Upper lobe of left lung (tissue), 6 donors: Measurements from ENCODE around the gene SMAD6. TPM values are rescaled to one million over a fixed set of nuclear protein-coding genes. Genes with fewer than 3 reads are reported as not detected.
A peak's percentile ranks its signal among the peaks of the same experiment; 100 is the strongest.

ENCODE experiments used
- ATAC-seq, 2 donors: fragments of 200-7000 bp; cut with Tn5 transposase; one replicate each; pipeline ENCODE4 v1.9.1; 2022; ENCODE audit warnings: mild to moderate bottlenecking in 2 of 2, moderate library complexity in 2 of 2; ENCODE audit not compliant: low FRiP score in 2 of 2
- DNase-seq, 2 donors: peaks; one replicate each; pipeline ENCODE4 v3.0.0-alpha.2; 2019 to 2020
- H3K27ac ChIP-seq, 4 donors: fragments of 200-600 bp; sonication (generic); one replicate each; pipeline ENCODE4 v1.5.1; 2016 to 2019
- H3K27me3 ChIP-seq, 4 donors: fragments of 200-600 bp; sonication (generic); one replicate each; pipeline ENCODE4 v1.5.1; 2017 to 2019
- H3K36me3 ChIP-seq, 4 donors: fragments of 200-600 bp; sonication (generic); one replicate each; pipeline ENCODE4 v1.5.1; 2016 to 2019
- H3K4me1 ChIP-seq, 4 donors: fragments of 200-600 bp; sonication (generic); one replicate each; pipeline ENCODE4 v1.5.1; 2018 to 2019
- H3K4me3 ChIP-seq, 4 donors: fragments of 200-600 bp; sonication (generic); one replicate each; pipeline ENCODE4 v1.5.1; 2017 to 2019; ENCODE audit warnings: mild to moderate bottlenecking in 2 of 4, moderate library complexity in 1 of 4
- H3K9me3 ChIP-seq, 4 donors: fragments of 200-600 bp; sonication (generic); one replicate each; pipeline ENCODE4 v1.5.1; 2018 to 2019
- EP300 ChIP-seq, 4 donors: sonication (generic); formaldehyde crosslinking; IDR thresholded peaks; one replicate each; pipeline ENCODE4 v1.5.1; 2017; ENCODE audit warnings: antibody characterized with exemption in 4 of 4, control low read depth in 2 of 4
- POLR2A ChIP-seq, 4 donors: fragments of 450-650 bp; IDR thresholded peaks; one replicate each; pipeline ENCODE4 v1.5.1; 2016 to 2017; ENCODE audit warnings: antibody characterized with exemption in 4 of 4, mild to moderate bottlenecking in 2 of 4
- POLR2AphosphoS5 ChIP-seq, 2 donors: sonication (generic); formaldehyde crosslinking; IDR thresholded peaks; one replicate each; pipeline ENCODE4 v1.5.1; 2017; ENCODE audit warnings: antibody characterized with exemption in 2 of 2
- WGBS, 2 donors: methylation state at CpG; one replicate each; pipeline ENCODE4 v1.1.5; 2017 to 2018; 5-methylcytosine and 5-hydroxymethylcytosine counted together
- total RNA-seq, 6 donors: library from RNA; depleted of rRNA in 4 of 6; stranded (reverse); fragments of >200 nt in 4 of 6; gene quantifications; one replicate each; pipeline versions ENCODE4 v1.1.0 to v1.2.1, GENCODE V29; 2016 to 2021
- TF ChIP-seq, protein P1 (sequence below), 6 experiments: fragments of 450-650 bp in 4 of 6; fragments of 200-600 bp in 2 of 6; sonication (generic) in 2 of 6; IDR thresholded peaks; one replicate each; pipeline ENCODE4 v1.5.1; 2016 to 2019; ENCODE audit warnings: antibody characterized with exemption in 6 of 6
- donor health status: DM: no; HTN: no; CAD: no; lungs with moderate emphysema.
- donor health status: DM: no; HTN: yes; CAD: no; lungs with severe emphysema.

The SMAD6 gene
- total RNA-seq, 6 donors from 2014 or later = 76.6 to 377 (median 102) TPM

DNA sequence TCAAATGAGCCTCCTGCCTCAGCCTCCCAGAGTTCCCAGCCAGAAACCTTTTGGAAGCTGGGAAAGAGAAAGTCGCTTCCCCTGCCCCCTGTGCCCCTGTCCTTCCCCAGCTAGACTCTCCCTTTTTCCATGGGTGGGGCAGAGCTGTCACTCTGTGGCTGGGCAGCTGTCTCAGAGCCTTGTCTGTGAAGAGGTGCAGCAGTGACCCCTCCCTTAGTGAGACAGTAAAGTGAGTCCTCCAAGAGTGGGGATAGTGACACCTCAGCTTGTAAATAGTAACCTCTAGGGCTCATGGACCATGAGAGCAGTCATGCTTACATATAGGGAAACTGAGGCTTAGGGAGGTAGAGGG is 76.3 kb downstream of the SMAD6 start:
- Histone ChIP-seq H3K4me1 (peaks cover 19 to 57% (median 37%) of the 10 kb centered on the region in 4 donors), H3K27me3 (no peaks in the 10 kb centered on the region), H3K36me3 (peaks cover 0 to 34% (median 8%) of the 10 kb centered on the region in 4 donors), H3K4me3 (no peak overlapping the region), H3K9me3 (no peaks in the 10 kb centered on the region), H3K27ac (peak overlapping the region in 1 of 4 donors; percentile 50)
- ATAC-seq = no peak
- DNase-seq = no peak
- WGBS, 2 donors = 30 to 88% methylated on average over 1 of the region's 1 CpG
- TF ChIP-seq, protein P1, sequence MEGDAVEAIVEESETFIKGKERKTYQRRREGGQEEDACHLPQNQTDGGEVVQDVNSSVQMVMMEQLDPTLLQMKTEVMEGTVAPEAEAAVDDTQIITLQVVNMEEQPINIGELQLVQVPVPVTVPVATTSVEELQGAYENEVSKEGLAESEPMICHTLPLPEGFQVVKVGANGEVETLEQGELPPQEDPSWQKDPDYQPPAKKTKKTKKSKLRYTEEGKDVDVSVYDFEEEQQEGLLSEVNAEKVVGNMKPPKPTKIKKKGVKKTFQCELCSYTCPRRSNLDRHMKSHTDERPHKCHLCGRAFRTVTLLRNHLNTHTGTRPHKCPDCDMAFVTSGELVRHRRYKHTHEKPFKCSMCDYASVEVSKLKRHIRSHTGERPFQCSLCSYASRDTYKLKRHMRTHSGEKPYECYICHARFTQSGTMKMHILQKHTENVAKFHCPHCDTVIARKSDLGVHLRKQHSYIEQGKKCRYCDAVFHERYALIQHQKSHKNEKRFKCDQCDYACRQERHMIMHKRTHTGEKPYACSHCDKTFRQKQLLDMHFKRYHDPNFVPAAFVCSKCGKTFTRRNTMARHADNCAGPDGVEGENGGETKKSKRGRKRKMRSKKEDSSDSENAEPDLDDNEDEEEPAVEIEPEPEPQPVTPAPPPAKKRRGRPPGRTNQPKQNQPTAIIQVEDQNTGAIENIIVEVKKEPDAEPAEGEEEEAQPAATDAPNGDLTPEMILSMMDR (IDR thresholded peaks at IDR 0.05) = no peak
- no peak for TF ChIP-seq POLR2A (IDR thresholded peaks at IDR 0.05)
- TF ChIP-seq POLR2AphosphoS5 (IDR thresholded peaks at IDR 0.05) = no peak
- no peak for TF ChIP-seq EP300 (IDR thresholded peaks at IDR 0.05)

DNA sequence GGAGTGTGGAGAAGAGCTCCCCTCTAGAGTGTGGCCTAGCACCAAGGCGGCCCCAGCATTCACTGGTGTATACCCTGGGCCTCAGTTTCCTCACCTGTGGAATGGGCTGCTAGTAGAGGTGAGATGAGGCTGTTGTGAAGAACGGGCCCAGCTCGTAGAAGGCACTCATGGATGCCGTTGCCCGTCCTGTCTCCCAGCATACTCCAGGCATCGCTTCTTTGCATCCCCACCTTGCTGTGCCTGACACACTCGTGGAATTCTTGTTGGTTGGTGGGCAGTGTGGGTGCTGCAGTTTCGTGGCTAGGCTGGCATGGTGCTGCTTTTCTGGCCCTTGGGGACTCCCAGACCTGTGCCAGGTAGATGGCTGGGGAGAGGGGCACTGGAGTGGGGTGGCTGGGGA is 76.7 kb downstream of the SMAD6 start:
- H3K4me1 ChIP-seq = peaks cover 15 to 53% (median 33%) of the 10 kb centered on the region in 4 donors
- H3K36me3 ChIP-seq = peaks cover 0 to 38% (median 8%) of the 10 kb centered on the region in 4 donors
- no peaks in the 10 kb centered on the region for H3K9me3 ChIP-seq
- DNase-seq = no peak
- no peaks in the 10 kb centered on the region for H3K27me3 ChIP-seq
- ATAC-seq = no peak
- no peak overlapping the region for H3K27ac ChIP-seq
- TF ChIP-seq EP300 (IDR thresholded peaks at IDR 0.05) = no peak
- TF ChIP-seq, protein P1 (IDR thresholded peaks at IDR 0.05) = no peak
- TF ChIP-seq POLR2AphosphoS5 (IDR thresholded peaks at IDR 0.05) = no peak
- TF ChIP-seq POLR2A (IDR thresholded peaks at IDR 0.05) = no peak
- no peak overlapping the region for H3K4me3 ChIP-seq
- WGBS, 2 donors = 80 to 97% methylated on average over 7 to 8 of the region's 8 CpGs

DNA sequence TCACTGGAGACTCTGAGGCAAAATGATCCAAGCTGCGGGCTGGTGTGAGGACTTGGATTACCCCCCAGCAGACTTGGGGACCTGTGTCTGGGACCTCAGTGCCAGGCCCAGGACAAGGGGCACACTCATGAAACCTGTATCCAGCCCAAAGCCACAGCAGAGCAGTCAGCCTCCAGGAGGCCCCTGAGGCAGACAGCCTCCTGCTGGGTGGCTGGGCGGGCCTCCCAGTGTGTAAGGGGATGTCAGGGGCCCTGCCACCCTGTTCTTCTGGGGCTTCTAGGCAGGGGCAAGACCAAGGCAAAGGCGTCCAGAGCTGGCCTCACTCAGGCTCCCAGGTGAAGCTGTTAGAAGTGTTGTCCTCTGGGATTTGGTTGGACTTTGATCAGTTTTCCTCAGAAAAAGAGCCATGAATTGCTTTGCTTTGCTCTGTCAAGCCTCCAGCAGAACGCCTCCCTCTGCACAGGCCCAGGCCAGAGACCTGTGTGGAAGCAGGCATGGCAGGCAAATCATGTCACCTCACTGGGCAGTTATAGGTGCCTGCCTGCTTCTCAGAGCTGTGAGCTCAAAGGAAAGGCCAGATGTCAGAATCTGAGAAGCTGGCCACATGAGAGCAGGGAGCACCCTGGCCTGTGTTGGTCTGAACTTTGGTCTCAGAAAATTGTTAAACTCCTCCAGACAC is 77.4 kb downstream of the SMAD6 start:
- peaks cover 7 to 45% (median 25%) of the 10 kb centered on the region in 4 donors for H3K4me1 ChIP-seq
- ATAC-seq = no peak
- TF ChIP-seq, protein P1 (IDR thresholded peaks at IDR 0.05) = no peak
- no peak for TF ChIP-seq POLR2AphosphoS5 (IDR thresholded peaks at IDR 0.05)
- TF ChIP-seq EP300 (IDR thresholded peaks at IDR 0.05) = no peak
- no peak for TF ChIP-seq POLR2A (IDR thresholded peaks at IDR 0.05)

DNA sequence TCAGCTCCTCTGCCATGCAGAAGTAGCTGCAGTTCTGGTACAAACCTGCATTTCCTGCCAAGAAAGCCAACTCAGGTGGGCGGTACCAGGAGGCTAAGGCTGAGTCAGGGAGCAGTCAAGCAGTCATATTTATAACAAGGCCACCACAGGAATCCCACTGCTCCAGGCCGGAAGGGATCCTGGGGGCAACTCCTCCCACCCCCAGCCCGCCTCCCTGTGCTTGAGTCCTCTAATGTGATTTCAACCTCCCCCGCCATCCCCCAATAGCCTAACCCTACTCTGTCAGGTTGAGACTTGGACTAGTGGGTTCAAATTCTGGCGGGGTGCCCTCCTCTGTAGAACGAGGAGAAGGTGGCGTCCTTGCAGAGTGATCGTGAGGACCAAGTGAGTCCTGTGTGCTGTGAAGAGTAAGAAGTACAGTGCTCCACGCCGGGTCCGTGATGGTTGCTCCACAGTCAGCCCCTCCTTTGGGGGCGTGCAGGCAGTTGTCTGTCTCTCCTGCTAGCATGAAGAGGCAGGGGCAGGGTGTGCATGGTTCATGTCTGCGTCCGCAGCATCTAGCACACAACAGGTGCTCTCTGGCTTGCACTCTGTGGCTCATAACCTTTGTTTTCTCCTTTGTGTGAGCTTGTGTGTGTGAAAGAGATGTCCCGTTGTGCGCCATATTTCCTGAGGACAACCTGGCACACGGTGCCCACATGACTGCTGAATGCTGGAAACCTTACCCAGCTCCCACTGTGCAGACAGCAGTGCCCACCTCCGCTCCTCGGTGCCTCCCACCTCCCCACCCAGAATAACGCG is 78.3 kb downstream of the SMAD6 start:
- WGBS, 2 donors = 77 to 83% methylated on average over 18 to 21 of the region's 21 CpGs
- peaks cover 0 to 36% (median 20%) of the 10 kb centered on the region in 4 donors for H3K4me1 ChIP-seq
- no peaks in the 10 kb centered on the region for H3K27me3 ChIP-seq
- peaks cover 0 to 49% (median 8%) of the 10 kb centered on the region in 4 donors for H3K36me3 ChIP-seq
- no peak for DNase-seq
- no peak overlapping the region for H3K4me3 ChIP-seq
- ATAC-seq = no peak
- H3K9me3 ChIP-seq = no peaks in the 10 kb centered on the region
- no peak for TF ChIP-seq POLR2A (IDR thresholded peaks at IDR 0.05)
- no peak for TF ChIP-seq EP300 (IDR thresholded peaks at IDR 0.05)
- TF ChIP-seq, protein P1 (IDR thresholded peaks at IDR 0.05) = no peak
- no peak for TF ChIP-seq POLR2AphosphoS5 (IDR thresholded peaks at IDR 0.05)
- H3K27ac ChIP-seq = peak overlapping the region in 1 of 4 donors; percentile 39

More for the DNA sequence above, 77.4 kb downstream of the SMAD6 start:
- no peak overlapping the region for H3K4me3 ChIP-seq
- WGBS, 2 donors = 83 to 91% methylated on average over 1 to 3 of the region's 4 CpGs
- peaks cover 0 to 46% (median 8%) of the 10 kb centered on the region in 4 donors for H3K36me3 ChIP-seq
- H3K9me3 ChIP-seq = no peaks in the 10 kb centered on the region
- no peak for DNase-seq
- H3K27ac ChIP-seq = peak overlapping the region in 1 of 4 donors; percentile 39
- H3K27me3 ChIP-seq = no peaks in the 10 kb centered on the region
